GM12878 (cell line): ENCODE measurements around the gene ADGRB2. TPM values are rescaled to one million over a fixed set of nuclear protein-coding genes. Genes with fewer than 3 reads are reported as not detected.
"Not testable (repeated sequence)": the region's sequence is repeated elsewhere in the genome, so short reads cannot be mapped to it uniquely, and the experiment has no call there.

Experiments
- ATAC-seq: fragments of 200-7000 bp; cut with Tn5 transposase; 3 replicates; pipeline ENCODE4 v1.9.1; 2020; ENCODE audit warnings: mild to moderate bottlenecking, moderate library complexity
- BruUV-seq: library from RNA; stranded (reverse); fragments of 400-500 nt; replicated peaks from 2 replicates; lab custom pipeline; 2021; lab: Mats Ljungman, UMichigan
- CTCF ChIA-PET: fragments of 300-600 bp; sonication (Branson Sonifier 250); formaldehyde crosslinking; extraction: SDS; loops from one replicate; lab custom pipeline; 2021; ENCODE audit warnings: inconsistent platforms; lab: Yijun Ruan, JAX
- POLR2A ChIA-PET: fragments of 350-600 bp; formaldehyde crosslinking; extraction: SDS; loops from one replicate; lab custom pipeline; 2021; ENCODE audit warnings: inconsistent platforms; lab: Charles Lee
- RAD21 ChIA-PET: fragments of 300-600 bp; sonication (Branson Sonifier 250); formaldehyde crosslinking; loops from one replicate; lab custom pipeline; 2023; ENCODE audit warnings: antibody characterized with exemption; ENCODE audit not compliant: unreplicated experiment; lab: Charles Lee
- SMC1A ChIA-PET: fragments of 300-600 bp; sonication (Branson Sonifier 250); formaldehyde crosslinking; loops from one replicate; lab custom pipeline; 2023; ENCODE audit not compliant: unreplicated experiment, uncharacterized antibody; lab: Charles Lee
- DNase-seq: peaks from one replicate; pipeline ENCODE4 v3.0.0-alpha.2; 2011; ENCODE audit warnings: low read depth, low spot score
- FAIRE-seq: peaks from 3 replicates; lab custom pipeline; 2011; peaks lifted over from hg19 to GRCh38; lab: Jason Lieb, UNC
- H2AFZ ChIP-seq: 2 replicates; pipeline ENCODE4 v1.6.0; 2011; ENCODE audit warnings: low read depth, low read length, control low read depth; ENCODE audit not compliant: control insufficient read depth
- H3K27ac ChIP-seq: 2 replicates; pipeline ENCODE4 v1.5.1; 2011; ENCODE audit warnings: control low read depth; ENCODE audit not compliant: control insufficient read depth, insufficient read depth
- H3K27me3 ChIP-seq, 2 experiments: replicated peaks in 1 of 2; 2 replicates each; pipeline versions ENCODE4 v1.6.0 to v1.6.1; 2011; ENCODE audit warnings: low read length in 1 of 2; ENCODE audit not compliant: control insufficient read depth in 2 of 2, insufficient read depth in 2 of 2
- H3K36me3 ChIP-seq, 2 experiments: 2 replicates each; pipeline ENCODE4 v1.5.1; 2011; ENCODE audit warnings: low read length in 1 of 2; ENCODE audit not compliant: control insufficient read depth in 2 of 2, insufficient read depth in 2 of 2
- H3K4me1 ChIP-seq: 2 replicates; pipeline ENCODE4 v1.6.1; 2011; ENCODE audit warnings: mild to moderate bottlenecking, low read length, moderate library complexity, mixed read lengths; ENCODE audit not compliant: control insufficient read depth, insufficient read depth
- H3K4me2 ChIP-seq: 2 replicates; pipeline ENCODE4 v1.6.0; 2011; ENCODE audit warnings: control low read depth; ENCODE audit not compliant: control insufficient read depth, insufficient read depth
- H3K4me3 ChIP-seq: fragments of 200-600 bp; sonication (generic); 2 replicates; pipeline ENCODE4 v1.5.1; 2016
- H3K79me2 ChIP-seq: 2 replicates; pipeline ENCODE4 v1.6.0; 2011; ENCODE audit warnings: low read length; ENCODE audit not compliant: control insufficient read depth, insufficient read depth
- H3K9ac ChIP-seq: 2 replicates; pipeline ENCODE4 v1.8.0; 2011; ENCODE audit warnings: low read length, control low read depth, mixed read lengths; ENCODE audit not compliant: control insufficient read depth, insufficient read depth
- H3K9me3 ChIP-seq: replicated peaks from 3 replicates; pipeline ENCODE4 v1.5.1; 2011; ENCODE audit warnings: mild to moderate bottlenecking, low read length; ENCODE audit not compliant: control insufficient read depth, insufficient read depth
- H4K20me1 ChIP-seq: 2 replicates; pipeline ENCODE4 v1.6.0; 2011; ENCODE audit not compliant: control insufficient read depth, insufficient read depth
- BCL11A ChIP-seq: IDR thresholded peaks from 2 replicates; pipeline ENCODE4 v1.6.1; 2011; ENCODE audit warnings: low read depth, low read length
- BHLHE40 ChIP-seq, 2 experiments: fragments of 450-650 bp in 1 of 2; IDR thresholded peaks; 2 replicates each; pipeline ENCODE4 v1.6.1; 2011 to 2017; ENCODE audit warnings: low read depth in 2 of 2, borderline replicate concordance in 1 of 2, improper control_type of control experiment in 1 of 2, low read length in 1 of 2, mild to moderate bottlenecking in 1 of 2
- BMI1 ChIP-seq: fragments of 450-650 bp; IDR thresholded peaks from 2 replicates; pipeline ENCODE4 v1.6.1; 2016; ENCODE audit warnings: mild to moderate bottlenecking, moderate library complexity, borderline replicate concordance
- CREM ChIP-seq: IDR thresholded peaks from 2 replicates; pipeline ENCODE4 v1.6.1; 2014; ENCODE audit warnings: antibody characterized with exemption, low read depth
- HDGF ChIP-seq: fragments of 450-650 bp; IDR thresholded peaks from 2 replicates; pipeline ENCODE4 v1.6.1; 2016; ENCODE audit warnings: antibody characterized with exemption
- KLF5 ChIP-seq: fragments of 450-650 bp; IDR thresholded peaks from 2 replicates; pipeline ENCODE4 v1.6.1; 2014; ENCODE audit warnings: mild to moderate bottlenecking; ENCODE audit not compliant: partially characterized antibody
- PAX5 ChIP-seq: IDR thresholded peaks from 2 replicates; pipeline ENCODE4 v1.6.1; 2011; ENCODE audit warnings: low read depth, low read length, borderline replicate concordance
- POLR2A ChIP-seq: IDR thresholded peaks from 2 replicates; pipeline ENCODE4 v1.6.1; 2011; ENCODE audit warnings: low read depth, mild to moderate bottlenecking, low read length
- SREBF1 ChIP-seq: IDR thresholded peaks from 2 replicates; pipeline ENCODE4 v1.6.1; 2012; ENCODE audit warnings: mild to moderate bottlenecking, low read length
- WGBS: methylation state at CpG from one replicate; pipeline ENCODE4 v1.1.6; 2016; ENCODE audit warnings: low lambda C conversion rate; ENCODE audit not compliant: insufficient replicate concordance, insufficient coverage; ENCODE audit errors: missing lambda C conversion rate; 5-methylcytosine and 5-hydroxymethylcytosine counted together
- in situ Hi-C: fragments of 300-500 bp; cut with MboI; formaldehyde crosslinking; loops from 9 replicates; pipeline ENCODE4 v1.14.3; 2018; ENCODE audit warnings: mixed read lengths
- intact Hi-C: fragments of 100-400 bp; cut with micrococcal nuclease; formaldehyde crosslinking; loops from one replicate; pipeline ENCODE4 v1.14.2; 2022; ENCODE audit not compliant: unreplicated experiment
- polyA plus RNA-seq, 11 experiments: library from polyadenylated mRNA; depleted of rRNA in 4 of 11; unstranded in 6 of 11; stranded (reverse) in 5 of 11; fragments of >200 nt; fragmentation: Nextera tagmentation in 4 of 11; fragmentation: Illumina TruSeq in 1 of 11; extraction: Ambion mirVana in 4 of 11; extraction: Trizol in 1 of 11; gene quantifications; 1 replicate in 1 of 11; 2 replicates in 10 of 11; pipeline versions ENCODE4 v1.2.1 to v1.2.3, GENCODE V29; 2011 to 2016; ENCODE audit warnings: inconsistent platforms in 2 of 11, missing spikeins in 2 of 11, low read depth in 1 of 11
- total RNA-seq, 4 experiments: library from RNA; depleted of rRNA in 3 of 4; stranded (reverse); fragments of >200 nt in 3 of 4; fragmentation: Illumina TruSeq in 1 of 4; extraction: Trizol in 1 of 4; gene quantifications; 2 replicates each; pipeline versions ENCODE4 v1.2.1 to v1.2.3, GENCODE V29; 2013 to 2021
- TF ChIP-seq, protein P1 (sequence below): fragments of 450-650 bp; IDR thresholded peaks from 2 replicates; pipeline ENCODE4 v1.6.1; 2016; ENCODE audit warnings: mild to moderate bottlenecking
- TF ChIP-seq, protein P2 (sequence below): IDR thresholded peaks from 2 replicates; pipeline ENCODE4 v1.6.1; 2011; ENCODE audit warnings: mild to moderate bottlenecking, low read depth, low read length, moderate library complexity; ENCODE audit not compliant: insufficient replicate concordance

The ADGRB2 gene
- total and polyA plus RNA-seq, 10 of the 15 experiments (the other 5 are each of a cell fraction or from before 2014, with no cell fraction given), result 0.11 to 0.33 (median 0.18) TPM; not detected in 4

DNA sequence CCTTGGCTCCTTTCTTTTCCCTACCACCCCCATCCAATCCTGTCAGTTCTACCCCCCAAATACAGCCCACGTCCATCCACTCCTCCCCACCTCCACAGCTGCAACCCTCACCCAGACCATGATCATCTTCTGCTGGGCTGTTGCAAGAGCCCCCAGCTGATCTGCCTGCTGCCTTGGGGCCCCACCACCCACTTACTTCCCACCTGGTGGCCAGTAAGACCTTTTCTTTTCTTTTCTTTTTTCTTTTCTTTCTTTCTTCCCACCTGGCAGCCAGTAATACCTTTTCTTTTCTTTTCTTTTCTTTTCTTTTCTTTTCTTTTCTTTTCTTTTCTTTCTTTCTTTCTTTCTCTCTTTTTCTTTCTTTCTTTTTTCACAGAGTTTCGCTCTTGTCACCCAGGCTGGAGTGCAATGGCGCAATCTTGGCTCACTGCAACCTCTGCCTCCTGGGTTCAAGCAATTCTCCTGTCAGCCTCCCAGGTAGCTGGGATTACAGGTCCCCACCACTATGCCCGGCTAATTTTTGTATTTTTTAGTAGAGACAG is 57.0 kb downstream of the ADGRB2 start:
- not testable (repeated sequence) for H3K36me3 ChIP-seq, FAIRE-seq, H3K9ac ChIP-seq, H4K20me1 ChIP-seq, H3K4me3 ChIP-seq, H2AFZ ChIP-seq, H3K79me2 ChIP-seq, H3K27me3 ChIP-seq, BruUV-seq, DNase-seq, H3K27ac ChIP-seq, ATAC-seq, H3K9me3 ChIP-seq
- H3K4me1 ChIP-seq, result peaks cover 36% of the 10 kb centered on the region
- in situ Hi-C loops, result loop anchor here (5.0 kb wide), 1 partner anchor 40 kb away; no protein-coding TSS in a partner anchor
- SMC1A ChIA-PET, result interaction anchor here (1.0 to 6.6 kb wide), 4 partner anchors 11 to 89 kb away, joined by 3 to 51 read pairs (median 5); partner anchors contain the start of gene HCRTR1
- POLR2A ChIA-PET, result interaction anchor here (1.7 kb wide), 1 partner anchor 71 kb away, joined by 5 read pairs; no protein-coding TSS in a partner anchor
- RAD21 ChIA-PET, result interaction anchor here (0.9 to 3.0 kb wide), 6 partner anchors 37 to 158 kb away, joined by 3 to 18 read pairs (median 4); no protein-coding TSS in a partner anchor
- H3K4me2 ChIP-seq, result 0 out of 2 replicates have a peak overlapping the region, but pooled peaks have one; percentile 19
- CTCF ChIA-PET, result interaction anchor here (1.0 to 3.2 kb wide), 9 partner anchors 7 to 534 kb away, joined by 3 to 41 read pairs (median 6); no protein-coding TSS in a partner anchor
- intact Hi-C loops, result loop anchor here (1.0 to 5.0 kb wide), 2 partner anchors 43 to 145 kb away; no protein-coding TSS in a partner anchor
- WGBS, result 56% methylated on average over 4 of the region's 4 CpGs
- TF ChIP-seq BMI1, result 0 out of 2 replicates have a peak, but pooled peaks have one; percentile 24

DNA sequence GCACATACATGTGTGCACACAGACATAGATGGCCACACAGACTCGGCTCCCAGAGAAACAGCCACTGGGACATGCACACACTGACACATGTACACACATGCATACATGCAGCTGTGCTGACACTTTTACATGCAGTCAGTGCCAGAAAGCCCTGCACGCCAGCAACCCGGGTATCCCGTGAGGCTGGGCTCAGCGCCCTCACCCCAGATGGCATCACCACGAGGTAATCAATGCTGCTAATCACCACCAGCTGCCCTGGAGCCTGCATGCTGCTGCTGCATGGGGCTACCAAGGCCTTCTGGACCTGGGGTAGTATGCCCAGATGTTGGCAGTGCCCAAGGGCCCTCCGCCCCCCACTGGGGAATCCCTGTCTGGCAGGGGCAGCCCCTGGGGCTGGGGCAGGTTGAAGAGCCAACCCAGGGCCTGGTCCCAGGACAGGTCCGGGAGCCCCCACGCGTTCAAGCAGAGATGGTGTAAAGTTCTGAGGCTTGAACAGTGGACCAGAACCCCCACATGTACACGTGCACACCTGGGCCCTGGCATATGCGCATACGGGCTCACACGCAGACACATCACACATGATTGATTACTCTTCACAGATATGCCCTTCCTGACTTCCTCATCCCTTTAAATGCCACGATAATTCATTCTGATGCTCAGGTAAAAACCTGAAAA is 57.6 kb downstream of the ADGRB2 start:
- CTCF ChIA-PET, result interaction anchor here (1.0 to 3.2 kb wide), 4 partner anchors 9 to 534 kb away, joined by 3 to 41 read pairs (median 4); no protein-coding TSS in a partner anchor
- Histone ChIP-seq H3K4me1 (peaks cover 36% of the 10 kb centered on the region), H4K20me1 (no peaks in the 10 kb centered on the region), H3K4me3 (no peak overlapping the region), H3K4me2 (0 out of 2 replicates have a peak overlapping the region, but pooled peaks have one; percentile 22), H3K79me2 (no peaks in the 10 kb centered on the region), H2AFZ (no peak overlapping the region), H3K36me3 (no peaks in the 10 kb centered on the region), H3K9me3 (no peaks in the 10 kb centered on the region), H3K27me3 (no peaks in the 10 kb centered on the region), H3K27ac (no peak overlapping the region), H3K9ac (no peak overlapping the region)
- WGBS, result 31% methylated on average over 15 of the region's 15 CpGs
- DNase-seq, result no peak
- no peak for TF ChIP-seq KLF5
- TF ChIP-seq BHLHE40 (IDR thresholded peaks at IDR 0.05; ENCODE audit: borderline replicate concordance in 1 of 2, low read depth in 2 of 2, low read length in 1 of 2), result peak in 1 of 2 experiments; percentile 71; a peak in 2 of 4 replicates
- TF ChIP-seq CREM, result no peak
- no peak for TF ChIP-seq HDGF
- TF ChIP-seq SREBF1, result no peak
- TF ChIP-seq, protein P1, sequence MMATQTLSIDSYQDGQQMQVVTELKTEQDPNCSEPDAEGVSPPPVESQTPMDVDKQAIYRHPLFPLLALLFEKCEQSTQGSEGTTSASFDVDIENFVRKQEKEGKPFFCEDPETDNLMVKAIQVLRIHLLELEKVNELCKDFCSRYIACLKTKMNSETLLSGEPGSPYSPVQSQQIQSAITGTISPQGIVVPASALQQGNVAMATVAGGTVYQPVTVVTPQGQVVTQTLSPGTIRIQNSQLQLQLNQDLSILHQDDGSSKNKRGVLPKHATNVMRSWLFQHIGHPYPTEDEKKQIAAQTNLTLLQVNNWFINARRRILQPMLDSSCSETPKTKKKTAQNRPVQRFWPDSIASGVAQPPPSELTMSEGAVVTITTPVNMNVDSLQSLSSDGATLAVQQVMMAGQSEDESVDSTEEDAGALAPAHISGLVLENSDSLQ, result peak; percentile 65
- no peak for TF ChIP-seq BCL11A
- no peak for TF ChIP-seq PAX5
- TF ChIP-seq, protein P2, sequence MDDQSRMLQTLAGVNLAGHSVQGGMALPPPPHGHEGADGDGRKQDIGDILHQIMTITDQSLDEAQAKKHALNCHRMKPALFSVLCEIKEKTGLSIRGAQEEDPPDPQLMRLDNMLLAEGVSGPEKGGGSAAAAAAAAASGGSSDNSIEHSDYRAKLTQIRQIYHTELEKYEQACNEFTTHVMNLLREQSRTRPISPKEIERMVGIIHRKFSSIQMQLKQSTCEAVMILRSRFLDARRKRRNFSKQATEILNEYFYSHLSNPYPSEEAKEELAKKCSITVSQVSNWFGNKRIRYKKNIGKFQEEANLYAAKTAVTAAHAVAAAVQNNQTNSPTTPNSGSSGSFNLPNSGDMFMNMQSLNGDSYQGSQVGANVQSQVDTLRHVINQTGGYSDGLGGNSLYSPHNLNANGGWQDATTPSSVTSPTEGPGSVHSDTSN, result peak; percentile 71
- TF ChIP-seq POLR2A, result no peak
- POLR2A ChIA-PET, result no interaction called here
- BruUV-seq, result no TSS peak
- SMC1A ChIA-PET, result interaction anchor here (1.1 to 6.6 kb wide), 2 partner anchors 41 to 64 kb away, joined by 3 to 51 read pairs; no protein-coding TSS in a partner anchor
- peak; percentile 1 for ATAC-seq
- FAIRE-seq, result no peak
- intact Hi-C loops (loop anchor here (1.0 to 5.0 kb wide), 2 partner anchors 42 to 144 kb away; no protein-coding TSS in a partner anchor), in situ Hi-C loops (loop anchor here (5.0 kb wide), 1 partner anchor 39 kb away; no protein-coding TSS in a partner anchor)
- RAD21 ChIA-PET, result interaction anchor here (2.4 to 3.0 kb wide), 2 partner anchors 42 to 82 kb away, joined by 11 to 18 read pairs; no protein-coding TSS in a partner anchor
